Stimulated activated naive CD8-positive, alpha-beta T cell treated with anti-CD3 and anti-CD28 coated beads, Interleukin-15, amount 100 ng/mL, for 72 hours (primary cell): ENCODE measurements around the gene GALNT10.
"Not testable (repeated sequence)": the region's sequence is repeated elsewhere in the genome, so short reads cannot be mapped to it uniquely, and the experiment has no call there.

ENCODE experiments used
- ATAC-seq: fragments of 150-1000 bp; cut with Tn5 transposase; 2 replicates; pipeline ENCODE4 v1.10.0; 2021; ENCODE audit warnings: mild to moderate bottlenecking, moderate library complexity
- DNase-seq, 2 donors: peaks; one replicate each; pipeline ENCODE4 v3.0.0; 2021 to 2022
- H3K27ac Mint-ChIP-seq, 2 donors: one replicate each; pipeline ENCODE4 v1.8.0; 2022; ENCODE audit warnings: mild to moderate bottlenecking in 2 of 2, mixed read lengths in 2 of 2, moderate library complexity in 2 of 2
- H3K27me3 Mint-ChIP-seq: one replicate; pipeline ENCODE4 v1.8.0; 2022; ENCODE audit warnings: mixed read lengths
- H3K4me1 Mint-ChIP-seq: one replicate; pipeline ENCODE4 v1.8.0; 2022; ENCODE audit warnings: mild to moderate bottlenecking, mixed read lengths
- H3K4me3 Mint-ChIP-seq, 2 donors: one replicate each; pipeline ENCODE4 v1.8.0; 2022; ENCODE audit warnings: mild to moderate bottlenecking in 2 of 2, mixed read lengths in 2 of 2, moderate library complexity in 1 of 2
- H3K9me3 Mint-ChIP-seq, 2 donors: one replicate each; pipeline ENCODE4 v1.8.0; 2022; ENCODE audit warnings: mixed read lengths in 2 of 2

GALNT10 gene

GRCh38 chr5:154190595-154191304 is at the start of gene GALNT10:
TSS of gene GALNT10 (plus strand) at chr5:154190733. CDS start at chr5:154190867, 134 bp downstream.
- Mint-ChIP-seq H3K9me3 (no peaks in the 10 kb centered on the region), H3K4me3 (peak within 1 kb of the TSS; percentile 94), H3K4me1 (peaks cover 39% of the 10 kb centered on the region), H3K27ac (peak within 1 kb of the TSS; percentile 93 to 95), H3K27me3 (peaks cover 11% of the 10 kb centered on the region)
- DNase-seq = peak; percentile 73 to 82
- ATAC-seq = peak; percentile 77

- Mint-ChIP-seq H3K4me3 (no peak overlapping the region), H3K27ac (peak overlapping the region in 1 of 2 donors; percentile 39), H3K27me3 (peaks cover 11% of the 10 kb centered on the region), H3K4me1 (no peaks in the 10 kb centered on the region), H3K9me3 (no peaks in the 10 kb centered on the region)
- DNase-seq (no peak), ATAC-seq (no peak)
Measured at GRCh38 chr5:154141745-154142221, 48.8 kb upstream of the GALNT10 start.

DNA sequence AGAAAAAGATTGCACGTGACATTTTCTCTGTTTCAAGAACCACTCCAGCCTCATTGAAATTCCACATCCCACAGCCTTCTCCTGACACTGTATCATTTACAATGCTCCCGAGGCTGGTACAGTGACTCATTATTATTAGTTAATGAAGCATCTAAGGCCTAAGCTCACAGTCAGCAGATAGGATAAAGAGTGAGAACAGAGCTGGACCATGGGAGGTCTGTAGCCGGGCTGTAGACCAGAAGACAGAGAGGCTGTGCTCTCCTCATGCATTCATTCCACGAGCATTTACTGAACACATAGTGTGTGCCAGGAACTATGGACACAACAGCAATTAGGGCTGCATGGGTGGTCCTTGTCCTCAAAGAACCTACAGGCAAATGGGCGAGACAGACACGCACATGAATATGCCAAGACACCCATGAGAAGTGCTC is 47.3 kb upstream of the GALNT10 start:
- ATAC-seq (no peak), DNase-seq (no peak)
- no peaks in the 10 kb centered on the region for H3K4me1 Mint-ChIP-seq
- H3K9me3 Mint-ChIP-seq = no peaks in the 10 kb centered on the region
- H3K4me3 Mint-ChIP-seq = no peak overlapping the region
- H3K27ac Mint-ChIP-seq = no peak overlapping the region
- peaks cover 21% of the 10 kb centered on the region for H3K27me3 Mint-ChIP-seq

DNA sequence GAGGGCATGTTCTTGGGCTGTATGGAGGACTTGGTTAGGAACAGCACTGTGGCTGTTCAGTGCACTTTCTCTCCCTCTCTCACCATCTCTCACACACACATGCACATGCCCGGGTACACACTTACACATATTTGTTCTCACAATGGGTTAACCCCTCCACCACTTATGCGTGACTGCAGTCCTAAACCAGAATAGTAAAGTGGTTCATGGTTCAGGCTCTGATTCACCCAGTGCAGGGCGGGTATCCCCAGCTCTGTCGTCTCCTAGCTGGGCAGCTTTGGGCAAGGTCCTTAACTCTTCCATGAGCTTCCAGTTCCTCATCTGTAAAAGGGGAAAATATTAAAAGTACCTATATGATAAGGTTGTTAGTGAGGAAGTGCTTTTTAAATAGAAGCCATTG is 45.3 kb upstream of the GALNT10 start:
- no peaks in the 10 kb centered on the region for H3K4me1 Mint-ChIP-seq
- peak overlapping the region in 1 of 2 donors; percentile 76 for H3K27ac Mint-ChIP-seq
- no peak overlapping the region for H3K4me3 Mint-ChIP-seq
- H3K9me3 Mint-ChIP-seq = no peaks in the 10 kb centered on the region
- DNase-seq (no peak), ATAC-seq (no peak)
- H3K27me3 Mint-ChIP-seq = peaks cover 21% of the 10 kb centered on the region

DNA sequence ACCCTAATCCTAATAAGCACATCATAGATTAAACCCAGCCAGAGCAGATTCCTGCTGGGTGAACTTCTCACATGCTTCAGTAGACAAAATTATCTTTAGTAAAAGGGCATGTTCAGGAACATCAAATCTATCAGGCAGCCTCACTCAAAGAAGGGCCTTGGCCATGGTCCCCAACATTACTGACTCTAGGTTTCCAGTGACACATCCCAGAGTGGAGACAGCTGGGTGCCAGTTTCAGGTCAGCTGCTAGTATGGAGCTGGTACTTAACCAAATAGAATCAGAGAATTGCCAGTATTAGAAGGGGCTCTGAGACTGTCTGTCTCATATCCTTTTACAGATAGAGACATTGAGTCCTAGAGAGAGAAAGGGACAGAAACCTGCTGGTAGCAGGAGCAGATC is 44.1 kb upstream of the GALNT10 start:
- no peak overlapping the region for H3K27ac Mint-ChIP-seq
- H3K27me3 Mint-ChIP-seq = peaks cover 21% of the 10 kb centered on the region
- no peaks in the 10 kb centered on the region for H3K9me3 Mint-ChIP-seq
- H3K4me3 Mint-ChIP-seq = no peak overlapping the region
- DNase-seq = no peak
- no peaks in the 10 kb centered on the region for H3K4me1 Mint-ChIP-seq
- no peak for ATAC-seq

DNA sequence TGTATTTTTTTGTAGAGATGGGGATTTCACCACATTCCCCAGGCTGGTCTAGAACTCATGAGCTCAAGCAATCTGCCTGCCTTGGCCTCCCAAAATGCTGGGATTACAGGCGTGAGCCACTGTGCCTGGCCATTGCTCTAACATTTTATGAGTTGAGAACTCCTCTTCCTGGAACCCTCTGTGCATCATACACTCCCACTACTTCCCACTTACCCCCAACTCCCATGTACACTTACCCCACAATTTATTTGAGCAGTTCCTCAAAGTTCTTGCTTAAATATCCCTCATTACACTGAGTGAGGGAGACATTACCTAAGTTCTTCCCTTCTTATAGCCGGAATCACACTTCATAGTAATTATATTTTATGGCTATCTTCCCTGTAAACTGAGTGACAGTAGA is 42.9 kb upstream of the GALNT10 start:
- Mint-ChIP-seq H3K9me3 (no peaks in the 10 kb centered on the region), H3K4me3 (no peak overlapping the region), H3K4me1 (no peaks in the 10 kb centered on the region), H3K27me3 (peaks cover 21% of the 10 kb centered on the region), H3K27ac (no peak overlapping the region)
- no peak for ATAC-seq
- DNase-seq = no peak

GRCh38 chr5:154150471-154150870 is 40.1 kb upstream of the GALNT10 start:
- not testable (repeated sequence) for DNase-seq, ATAC-seq, H3K4me3 Mint-ChIP-seq, H3K27ac Mint-ChIP-seq, H3K9me3 Mint-ChIP-seq, H3K4me1 Mint-ChIP-seq
- peaks cover 29% of the 10 kb centered on the region for H3K27me3 Mint-ChIP-seq

DNA sequence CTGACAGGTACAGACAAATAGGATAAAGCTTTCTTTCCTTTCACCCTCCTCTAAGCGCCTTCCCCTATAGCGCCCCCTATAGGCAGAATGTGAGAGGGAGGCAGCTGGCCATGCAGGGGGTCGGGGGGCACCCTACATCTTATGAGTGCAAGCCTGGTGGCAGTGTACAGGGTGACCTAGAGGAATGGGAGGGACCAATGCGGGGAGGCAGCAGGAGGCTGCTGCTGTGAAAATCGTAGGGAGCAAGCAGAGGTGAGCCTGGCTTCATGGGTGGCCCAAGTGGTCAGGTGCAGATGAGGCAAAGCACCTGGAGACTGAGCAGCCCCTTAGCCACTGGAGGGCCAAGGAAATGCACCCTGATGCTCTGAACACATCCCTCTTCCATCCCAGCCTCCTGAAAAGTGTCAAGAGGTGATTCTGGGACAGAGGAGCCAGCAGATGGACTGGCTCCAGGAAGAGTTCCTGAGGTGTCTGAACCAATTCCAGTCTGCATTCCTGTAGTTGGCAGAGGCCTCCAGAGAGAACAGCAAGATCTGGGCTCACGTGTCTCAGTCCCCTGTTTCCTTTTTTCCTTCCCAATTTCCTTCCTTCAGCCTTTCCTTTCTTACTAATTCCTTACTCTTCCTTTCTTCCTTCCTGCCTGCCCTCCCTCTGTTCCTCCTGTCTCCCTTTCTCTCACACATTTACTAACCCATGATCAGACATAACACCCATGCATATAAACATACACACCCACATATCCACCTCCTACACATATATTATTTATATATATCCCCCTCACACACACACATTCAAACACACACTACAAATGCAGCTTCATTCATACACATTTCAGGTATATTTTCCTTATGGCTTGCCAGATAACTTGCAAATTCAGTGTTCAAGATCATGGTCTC is 32.8 kb upstream of the GALNT10 start:
- no peaks in the 10 kb centered on the region for H3K9me3 Mint-ChIP-seq
- H3K27me3 Mint-ChIP-seq = peaks cover 58% of the 10 kb centered on the region
- DNase-seq = peak in 1 of 2 donors; percentile 14
- H3K4me3 Mint-ChIP-seq = no peak overlapping the region
- no peak overlapping the region for H3K27ac Mint-ChIP-seq
- no peaks in the 10 kb centered on the region for H3K4me1 Mint-ChIP-seq
- no peak for ATAC-seq

- ATAC-seq = no peak
Measured at GRCh38 chr5:154158379-154158737, 32.2 kb upstream of the GALNT10 start.

DNA sequence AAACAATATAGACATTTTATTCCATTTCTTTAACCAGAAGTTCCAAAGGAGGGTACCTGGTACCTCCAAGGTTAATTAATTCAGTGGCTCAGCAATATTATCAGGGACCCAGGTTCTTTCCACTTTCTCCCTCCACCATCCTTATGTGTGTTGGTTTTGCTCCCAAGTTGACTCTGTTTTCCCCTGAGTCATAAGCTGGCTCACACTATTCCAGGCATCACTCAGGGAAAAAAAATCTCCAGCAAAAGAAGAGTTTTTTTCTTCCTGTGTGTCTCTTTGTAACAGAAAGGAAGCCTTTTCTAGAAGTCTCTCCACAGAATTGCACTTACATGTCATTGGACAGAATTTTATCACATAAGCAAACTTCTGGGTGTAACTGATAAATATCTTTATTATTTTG is 31.2 kb upstream of the GALNT10 start:
- no peak overlapping the region for H3K4me3 Mint-ChIP-seq
- no peak for DNase-seq

More at GRCh38 chr5:154158379-154158737, 32.2 kb upstream of the GALNT10 start:
- no peak overlapping the region for H3K27ac Mint-ChIP-seq
- H3K27me3 Mint-ChIP-seq = peaks cover 58% of the 10 kb centered on the region
- H3K4me3 Mint-ChIP-seq = no peak overlapping the region
- no peaks in the 10 kb centered on the region for H3K9me3 Mint-ChIP-seq
- DNase-seq = no peak
- H3K4me1 Mint-ChIP-seq = no peaks in the 10 kb centered on the region

DNA sequence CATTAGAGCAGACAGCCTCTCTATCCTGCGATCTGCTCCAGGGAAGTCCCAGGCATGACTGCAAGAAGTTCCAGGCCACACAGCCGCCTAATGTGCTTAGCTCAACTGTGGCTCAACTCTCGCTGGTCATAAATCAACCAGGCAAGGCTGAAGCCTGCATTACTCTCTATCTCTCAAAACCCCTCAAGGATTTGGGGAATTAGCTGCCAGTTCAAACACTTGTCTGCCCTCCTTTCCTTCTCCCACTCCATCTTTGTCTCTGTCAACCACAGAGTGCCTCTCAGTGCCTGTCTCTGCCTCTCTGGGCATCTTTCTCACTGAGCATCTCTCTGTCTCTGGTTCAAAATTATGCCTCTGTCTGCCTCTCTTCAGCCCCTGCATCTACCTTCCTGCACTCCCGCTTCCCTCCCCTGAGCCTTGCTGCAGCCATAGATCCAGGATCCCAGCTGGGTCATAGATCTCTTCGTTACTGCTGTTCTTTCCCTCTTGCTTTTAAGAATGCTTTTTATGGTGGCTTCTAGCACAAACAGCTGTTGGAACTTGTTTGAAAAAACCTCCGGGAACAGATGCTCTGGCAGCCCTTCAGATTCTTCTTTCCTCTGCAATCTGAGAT is 27.9 kb upstream of the GALNT10 start:
- no peak for DNase-seq

More for the DNA sequence above, 31.2 kb upstream of the GALNT10 start:
- Mint-ChIP-seq H3K27ac (no peak overlapping the region), H3K4me1 (no peaks in the 10 kb centered on the region), H3K9me3 (no peaks in the 10 kb centered on the region), H3K27me3 (peaks cover 64% of the 10 kb centered on the region)
- ATAC-seq = no peak

GRCh38 chr5:154163327-154164248 is 26.9 kb upstream of the GALNT10 start:
- no peak overlapping the region for H3K27ac Mint-ChIP-seq
- H3K9me3 Mint-ChIP-seq = no peaks in the 10 kb centered on the region
- no peak overlapping the region for H3K4me3 Mint-ChIP-seq
- no peak for DNase-seq
- peaks cover 64% of the 10 kb centered on the region for H3K27me3 Mint-ChIP-seq
- no peaks in the 10 kb centered on the region for H3K4me1 Mint-ChIP-seq
- no peak for ATAC-seq

More for the DNA sequence above, 27.9 kb upstream of the GALNT10 start:
- Mint-ChIP-seq H3K4me3 (no peak overlapping the region), H3K9me3 (no peaks in the 10 kb centered on the region), H3K4me1 (no peaks in the 10 kb centered on the region), H3K27me3 (peaks cover 73% of the 10 kb centered on the region), H3K27ac (no peak overlapping the region)
- ATAC-seq = no peak

DNA sequence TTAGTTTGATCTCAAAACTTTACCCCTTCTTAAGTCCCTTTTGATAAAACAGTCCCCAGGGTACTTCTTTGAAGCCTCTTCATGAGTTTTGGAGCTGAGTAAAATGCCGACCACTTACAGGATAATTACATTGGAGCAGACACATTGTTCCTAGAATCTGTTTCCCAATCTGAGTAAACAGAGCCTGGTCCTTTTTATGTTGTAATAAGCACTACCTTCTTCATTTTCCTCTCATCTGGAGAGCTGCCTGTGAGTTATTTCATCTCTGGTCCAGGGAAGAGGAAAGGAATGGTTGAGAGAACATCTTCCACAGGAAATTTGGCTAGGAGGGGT is 26.3 kb upstream of the GALNT10 start:
- Mint-ChIP-seq H3K27me3 (peaks cover 59% of the 10 kb centered on the region), H3K27ac (no peak overlapping the region), H3K4me3 (no peak overlapping the region), H3K9me3 (no peaks in the 10 kb centered on the region), H3K4me1 (no peaks in the 10 kb centered on the region)
- DNase-seq = no peak
- ATAC-seq = no peak

- DNase-seq (no peak), ATAC-seq (no peak)
- H3K9me3 Mint-ChIP-seq = no peaks in the 10 kb centered on the region
- H3K27ac Mint-ChIP-seq = no peak overlapping the region
- peaks cover 50% of the 10 kb centered on the region for H3K27me3 Mint-ChIP-seq
- H3K4me3 Mint-ChIP-seq = no peak overlapping the region
- H3K4me1 Mint-ChIP-seq = no peaks in the 10 kb centered on the region
Measured at GRCh38 chr5:154165886-154166285, 24.6 kb upstream of the GALNT10 start.
